Keratinocyte (primary cell): ENCODE data around the gene ARMC9. TPM values are rescaled to one million over a fixed set of nuclear protein-coding genes. Genes with fewer than 3 reads are reported as not detected.

ENCODE experiments used
- DNase-seq: peaks from one replicate; pipeline ENCODE4 v3.0.0-alpha.2; 2011; ENCODE audit warnings: low read depth, missing footprints, low spot score
- FAIRE-seq: peaks from 2 replicates; lab custom pipeline; 2011; peaks lifted over from hg19 to GRCh38; lab: Jason Lieb, UNC
- H2AFZ ChIP-seq: 2 replicates; pipeline ENCODE4 v1.6.0; 2012; ENCODE audit warnings: low read length, control low read depth, inconsistent platforms; ENCODE audit not compliant: control insufficient read depth
- H3K27ac ChIP-seq: 2 replicates; pipeline ENCODE4 v1.5.1; 2011; ENCODE audit warnings: low read length; ENCODE audit not compliant: control insufficient read depth, insufficient read depth
- H3K27me3 ChIP-seq: 3 replicates; pipeline ENCODE4 v1.6.0; 2011; ENCODE audit warnings: low read length; ENCODE audit not compliant: control insufficient read depth, insufficient read depth; ENCODE audit errors: extremely low read depth
- H3K36me3 ChIP-seq, 2 experiments: 2 replicates in 1 of 2; 3 replicates in 1 of 2; pipeline ENCODE4 v1.5.1; 2011; ENCODE audit warnings: low read length in 2 of 2, mild to moderate bottlenecking in 1 of 2; ENCODE audit not compliant: control insufficient read depth in 2 of 2, insufficient read depth in 2 of 2; ENCODE audit errors: extremely low read depth in 1 of 2
- H3K4me1 ChIP-seq: 3 replicates; pipeline ENCODE4 v1.5.1; 2011; ENCODE audit warnings: low read length; ENCODE audit not compliant: control insufficient read depth, insufficient read depth; ENCODE audit errors: extremely low read depth
- H3K4me2 ChIP-seq: 3 replicates; pipeline ENCODE4 v1.6.0; 2011; ENCODE audit warnings: low read depth, low read length; ENCODE audit not compliant: control insufficient read depth, insufficient read depth; ENCODE audit errors: extremely low read depth
- H3K4me3 ChIP-seq, 3 experiments: fragments of 200-600 bp in 1 of 3; sonication (generic) in 1 of 3; 2 replicates in 2 of 3; 3 replicates in 1 of 3; pipeline ENCODE4 v1.5.1; 2011 to 2016; ENCODE audit warnings: low read length in 3 of 3, mild to moderate bottlenecking in 3 of 3, control low read depth in 2 of 3, inconsistent platforms in 1 of 3, low read depth in 1 of 3, mixed read lengths in 1 of 3, mixed run types in 1 of 3, moderate library complexity in 1 of 3; ENCODE audit not compliant: control insufficient read depth in 2 of 3, insufficient read depth in 2 of 3; ENCODE audit errors: extremely low read depth in 1 of 3
- H3K79me2 ChIP-seq: 2 replicates; pipeline ENCODE4 v1.6.0; 2012; ENCODE audit warnings: low read length; ENCODE audit not compliant: control insufficient read depth, insufficient read depth
- H3K9ac ChIP-seq: 3 replicates; pipeline ENCODE4 v1.6.0; 2011; ENCODE audit warnings: low read length; ENCODE audit not compliant: control insufficient read depth, insufficient read depth; ENCODE audit errors: extremely low read depth
- H3K9me1 ChIP-seq: 3 replicates; pipeline ENCODE4 v1.6.0; 2011; ENCODE audit warnings: low read length; ENCODE audit not compliant: control insufficient read depth, insufficient read depth; ENCODE audit errors: extremely low read depth
- H3K9me3 ChIP-seq: 2 replicates; pipeline ENCODE4 v1.5.1; 2012; ENCODE audit warnings: low read depth, low read length; ENCODE audit not compliant: control insufficient read depth
- H4K20me1 ChIP-seq: 3 replicates; pipeline ENCODE4 v1.6.0; 2011; ENCODE audit warnings: low read length; ENCODE audit not compliant: control insufficient read depth, insufficient read depth; ENCODE audit errors: extremely low read depth
- EZH2 ChIP-seq: IDR thresholded peaks from one replicate; pipeline ENCODE4 v1.6.1; 2012; ENCODE audit warnings: inconsistent platforms, mild to moderate bottlenecking, low read length, moderate library complexity
- dilution Hi-C: fragments of 300-500 bp; cut with MboI; formaldehyde crosslinking; loops from one replicate; pipeline ENCODE4 v1.7.0; 2020; ENCODE audit warnings: low sequenced_read_pairs; ENCODE audit not compliant: extremely low pct_ligation_motif_present
- polyA plus RNA-seq, 5 experiments: library from polyadenylated mRNA; depleted of rRNA in 3 of 5; stranded (reverse) in 3 of 5; stranded (forward) in 1 of 5; unstranded in 1 of 5; fragments of >200 nt; gene quantifications; 1 replicate in 1 of 5; 2 replicates in 3 of 5; 3 replicates in 1 of 5; pipeline versions ENCODE4 v1.2.1 to v1.2.3, GENCODE V29; 2011 to 2012; ENCODE audit warnings: missing spikeins in 2 of 5, low read depth in 1 of 5, low replicate concordance in 1 of 5
- TF ChIP-seq, protein P1 (sequence below), 3 experiments: IDR thresholded peaks in 1 of 3; conservative IDR thresholded peaks in 1 of 3; optimal IDR thresholded peaks in 1 of 3; 2 replicates in 2 of 3; 3 replicates in 1 of 3; pipeline versions ENCODE3 to v1.5.1; 2011; ENCODE audit warnings: low read length in 3 of 3, mild to moderate bottlenecking in 3 of 3, moderate library complexity in 2 of 3, control low read depth in 1 of 3, inconsistent platforms in 1 of 3; ENCODE audit not compliant: insufficient read depth in 2 of 3; ENCODE audit errors: extremely low read depth in 1 of 3

Gene ARMC9
- polyA plus RNA-seq, 1 donor (not counting 4 experiments of a cell fraction or from before 2014, with no cell fraction given), result 16.2 TPM

- FAIRE-seq (no peak), DNase-seq (no peak)
- Histone ChIP-seq H3K4me3 (no peak overlapping the region), H3K9me1 (no peaks in the 10 kb centered on the region), H3K9ac (no peak overlapping the region), H3K4me2 (no peak overlapping the region), H3K79me2 (no peaks in the 10 kb centered on the region), H4K20me1 (no peaks in the 10 kb centered on the region), H3K27ac (no peak overlapping the region), H2AFZ (no peak overlapping the region), H3K36me3 (no peaks in the 10 kb centered on the region), H3K4me1 (peaks cover 15% of the 10 kb centered on the region), H3K27me3 (no peaks in the 10 kb centered on the region), H3K9me3 (no peaks in the 10 kb centered on the region)
- no peak for TF ChIP-seq EZH2
- TF ChIP-seq, protein P1, sequence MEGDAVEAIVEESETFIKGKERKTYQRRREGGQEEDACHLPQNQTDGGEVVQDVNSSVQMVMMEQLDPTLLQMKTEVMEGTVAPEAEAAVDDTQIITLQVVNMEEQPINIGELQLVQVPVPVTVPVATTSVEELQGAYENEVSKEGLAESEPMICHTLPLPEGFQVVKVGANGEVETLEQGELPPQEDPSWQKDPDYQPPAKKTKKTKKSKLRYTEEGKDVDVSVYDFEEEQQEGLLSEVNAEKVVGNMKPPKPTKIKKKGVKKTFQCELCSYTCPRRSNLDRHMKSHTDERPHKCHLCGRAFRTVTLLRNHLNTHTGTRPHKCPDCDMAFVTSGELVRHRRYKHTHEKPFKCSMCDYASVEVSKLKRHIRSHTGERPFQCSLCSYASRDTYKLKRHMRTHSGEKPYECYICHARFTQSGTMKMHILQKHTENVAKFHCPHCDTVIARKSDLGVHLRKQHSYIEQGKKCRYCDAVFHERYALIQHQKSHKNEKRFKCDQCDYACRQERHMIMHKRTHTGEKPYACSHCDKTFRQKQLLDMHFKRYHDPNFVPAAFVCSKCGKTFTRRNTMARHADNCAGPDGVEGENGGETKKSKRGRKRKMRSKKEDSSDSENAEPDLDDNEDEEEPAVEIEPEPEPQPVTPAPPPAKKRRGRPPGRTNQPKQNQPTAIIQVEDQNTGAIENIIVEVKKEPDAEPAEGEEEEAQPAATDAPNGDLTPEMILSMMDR (optimal IDR thresholded peaks at IDR 0.05 in 1 of 3, IDR thresholded peaks at IDR 0.05 in 1 of 3, conservative IDR thresholded peaks at IDR 0.05 in 1 of 3; ENCODE audit: extremely low read depth in 1 of 3, insufficient read depth in 2 of 3, low read length in 3 of 3), result no peak
- dilution Hi-C loops, result no loop called here
Observed at GRCh38 chr2:231305221-231305620, 106.8 kb downstream of the ARMC9 start.

DNA sequence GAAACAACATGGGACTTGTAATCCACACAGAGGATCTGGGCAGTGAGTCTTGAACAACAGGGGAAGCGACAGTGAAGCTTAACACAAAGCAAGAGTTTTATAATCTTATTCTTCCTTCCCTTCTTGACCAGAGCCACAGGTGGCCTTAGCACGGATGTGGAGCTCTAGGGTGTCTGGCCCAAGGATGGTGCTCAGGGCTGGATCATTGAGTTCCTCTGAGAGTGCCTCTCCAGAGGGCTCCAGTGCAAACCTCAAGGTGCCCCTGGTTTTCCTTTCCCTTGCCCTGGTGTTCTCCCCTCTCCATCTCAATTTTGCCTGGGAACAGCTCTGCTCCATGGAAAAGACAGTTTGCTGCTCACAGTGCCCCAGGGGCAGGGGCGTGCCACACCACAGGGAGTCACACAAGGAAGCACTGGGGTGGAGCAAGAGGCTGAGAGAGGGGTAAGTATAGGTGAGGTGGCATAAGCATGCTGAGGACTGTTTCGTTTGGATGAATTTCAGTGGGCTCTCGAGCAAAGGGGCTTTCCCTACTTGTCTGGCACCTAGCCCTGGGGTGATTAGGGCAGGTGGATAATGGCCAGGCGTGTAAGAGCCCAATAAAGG is 108.5 kb downstream of the ARMC9 start:
- H3K36me3 ChIP-seq, result no peaks in the 10 kb centered on the region
- no peaks in the 10 kb centered on the region for H3K9me3 ChIP-seq
- peaks cover 15% of the 10 kb centered on the region for H3K4me1 ChIP-seq
- H3K4me2 ChIP-seq, result no peak overlapping the region
- H3K9me1 ChIP-seq, result no peaks in the 10 kb centered on the region
- no peak overlapping the region for H3K9ac ChIP-seq
- no peaks in the 10 kb centered on the region for H4K20me1 ChIP-seq
- TF ChIP-seq, protein P1 (optimal IDR thresholded peaks at IDR 0.05 in 1 of 3, IDR thresholded peaks at IDR 0.05 in 1 of 3, conservative IDR thresholded peaks at IDR 0.05 in 1 of 3; ENCODE audit: extremely low read depth in 1 of 3, insufficient read depth in 2 of 3, low read length in 3 of 3), result no peak
- no peak for TF ChIP-seq EZH2
- H2AFZ ChIP-seq, result no peak overlapping the region
- no peak overlapping the region for H3K4me3 ChIP-seq
- DNase-seq (no peak), FAIRE-seq (peak; percentile 74)
- H3K27ac ChIP-seq, result no peak overlapping the region
- dilution Hi-C loops, result no loop called here
- H3K79me2 ChIP-seq, result no peaks in the 10 kb centered on the region
- no peaks in the 10 kb centered on the region for H3K27me3 ChIP-seq
